Fibroblast of mammary gland (primary cell): Measurements from ENCODE around the gene CARS1.

Source experiments
- DNase-seq: peaks from one replicate; pipeline ENCODE4 v3.0.0-alpha.2; 2010; ENCODE audit warnings: low read depth
- H3K4me3 ChIP-seq: 2 replicates; pipeline ENCODE4 v1.5.1; 2011; ENCODE audit warnings: low read depth, mild to moderate bottlenecking, low read length, moderate library complexity; ENCODE audit not compliant: control insufficient read depth
- CTCF ChIP-seq: conservative IDR thresholded peaks from 2 replicates; pipeline ENCODE4 v1.5.1; 2011; ENCODE audit warnings: low read depth, low read length, inconsistent platforms; ENCODE audit not compliant: control insufficient read depth, insufficient read depth

Gene CARS1

GRCh38 chr11:2951231-2952110 lies 105.8 kb downstream of the CARS1 start:
- peak; percentile 56 for DNase-seq
- TF ChIP-seq CTCF: no peak
- H3K4me3 ChIP-seq: no peak overlapping the region
